ENCODE data around the gene IFI27L2.

The IFI27L2 gene

DNA sequence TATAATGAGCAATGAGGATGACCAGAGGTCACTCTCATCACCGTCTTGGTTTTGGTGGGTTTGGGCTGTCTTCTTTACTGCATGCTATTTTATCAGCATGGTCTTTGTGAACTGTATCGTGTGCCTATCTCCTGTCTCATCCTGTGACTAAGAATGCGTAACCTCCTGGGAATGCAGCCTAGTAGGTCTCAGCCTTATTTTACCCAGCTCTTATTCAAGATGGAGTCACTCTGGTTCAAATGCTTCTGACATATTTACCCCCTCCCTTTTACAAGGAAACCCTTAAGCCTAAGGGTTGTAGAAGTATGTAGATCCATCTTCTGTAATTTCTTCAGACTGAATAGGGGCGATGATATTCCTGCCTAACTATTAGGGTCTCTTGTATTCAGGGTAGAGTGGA lies 39.9 kb downstream of the IFI27L2 start:
- Histone ChIP-seq H3K4me2 (ENCODE audit: low read depth, low read length, poor library complexity, severe bottlenecking) (no peak overlapping the region), H3K27ac (ENCODE audit: low read depth, low read length) (no peak overlapping the region), H3F3A (ENCODE audit: insufficient read depth) (no peaks in the 10 kb centered on the region), H3K9me3 (ENCODE audit: insufficient read depth, low read length) (no peaks in the 10 kb centered on the region), H3K79me2 (ENCODE audit: insufficient read depth, low read length) (no peaks in the 10 kb centered on the region), H3K9ac (ENCODE audit: low read length) (no peak overlapping the region), H3K36me3 (ENCODE audit: low read length) (no peaks in the 10 kb centered on the region), H4K20me1 (ENCODE audit: low read depth, low read length) (no peaks in the 10 kb centered on the region), H3K9me2 (replicated peaks; ENCODE audit: insufficient read depth, low read length) (no peaks in the 10 kb centered on the region), H3K4me3 (ENCODE audit: insufficient read depth, low read length, poor library complexity, severe bottlenecking) (no peak overlapping the region), H2AFZ (ENCODE audit: low read depth, low read length, severe bottlenecking) (no peak overlapping the region), H3K27me3 (ENCODE audit: low read length) (no peaks in the 10 kb centered on the region)
- TF ChIP-seq, protein P1, sequence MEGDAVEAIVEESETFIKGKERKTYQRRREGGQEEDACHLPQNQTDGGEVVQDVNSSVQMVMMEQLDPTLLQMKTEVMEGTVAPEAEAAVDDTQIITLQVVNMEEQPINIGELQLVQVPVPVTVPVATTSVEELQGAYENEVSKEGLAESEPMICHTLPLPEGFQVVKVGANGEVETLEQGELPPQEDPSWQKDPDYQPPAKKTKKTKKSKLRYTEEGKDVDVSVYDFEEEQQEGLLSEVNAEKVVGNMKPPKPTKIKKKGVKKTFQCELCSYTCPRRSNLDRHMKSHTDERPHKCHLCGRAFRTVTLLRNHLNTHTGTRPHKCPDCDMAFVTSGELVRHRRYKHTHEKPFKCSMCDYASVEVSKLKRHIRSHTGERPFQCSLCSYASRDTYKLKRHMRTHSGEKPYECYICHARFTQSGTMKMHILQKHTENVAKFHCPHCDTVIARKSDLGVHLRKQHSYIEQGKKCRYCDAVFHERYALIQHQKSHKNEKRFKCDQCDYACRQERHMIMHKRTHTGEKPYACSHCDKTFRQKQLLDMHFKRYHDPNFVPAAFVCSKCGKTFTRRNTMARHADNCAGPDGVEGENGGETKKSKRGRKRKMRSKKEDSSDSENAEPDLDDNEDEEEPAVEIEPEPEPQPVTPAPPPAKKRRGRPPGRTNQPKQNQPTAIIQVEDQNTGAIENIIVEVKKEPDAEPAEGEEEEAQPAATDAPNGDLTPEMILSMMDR (IDR thresholded peaks at IDR 0.05; ENCODE audit: insufficient read depth, low read length, poor library complexity, severe bottlenecking): no peak
- TF ChIP-seq EZH2phosphoT487 (conservative IDR thresholded peaks at IDR 0.05; ENCODE audit: low read length): no peak

DNA sequence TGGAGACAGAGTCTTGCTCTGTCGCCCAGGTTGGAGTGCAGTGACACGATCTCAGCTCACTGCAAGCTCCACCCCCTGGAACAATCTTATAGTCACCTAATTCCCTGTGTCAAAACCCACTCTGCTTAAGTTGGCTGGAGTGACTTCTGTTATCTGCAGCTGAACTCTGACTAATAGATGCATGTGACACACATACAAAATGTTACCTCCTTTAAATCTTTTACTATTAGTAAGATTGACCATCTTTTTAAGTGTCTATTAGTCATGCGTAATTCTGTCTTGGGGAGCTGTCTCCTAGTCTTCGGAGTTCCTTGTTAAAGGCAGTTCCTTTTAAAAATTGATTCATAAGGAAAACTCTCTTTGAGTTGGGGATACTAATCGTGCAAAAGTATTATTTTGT lies 40.9 kb downstream of the IFI27L2 start:
- Histone ChIP-seq H3K27me3 (ENCODE audit: low read length) (no peaks in the 10 kb centered on the region), H4K20me1 (ENCODE audit: low read depth, low read length) (no peaks in the 10 kb centered on the region), H3F3A (ENCODE audit: insufficient read depth) (no peaks in the 10 kb centered on the region), H3K4me3 (ENCODE audit: insufficient read depth, low read length, poor library complexity, severe bottlenecking) (no peak overlapping the region), H3K4me2 (ENCODE audit: low read depth, low read length, poor library complexity, severe bottlenecking) (no peak overlapping the region), H3K9me2 (replicated peaks; ENCODE audit: insufficient read depth, low read length) (no peaks in the 10 kb centered on the region), H3K79me2 (ENCODE audit: insufficient read depth, low read length) (no peaks in the 10 kb centered on the region), H3K36me3 (ENCODE audit: low read length) (no peaks in the 10 kb centered on the region), H3K27ac (ENCODE audit: low read depth, low read length) (no peak overlapping the region), H3K9me3 (ENCODE audit: insufficient read depth, low read length) (no peaks in the 10 kb centered on the region), H3K9ac (ENCODE audit: low read length) (no peak overlapping the region), H2AFZ (ENCODE audit: low read depth, low read length, severe bottlenecking) (no peak overlapping the region)
- no peak for TF ChIP-seq EZH2phosphoT487 (conservative IDR thresholded peaks at IDR 0.05; ENCODE audit: low read length)
- TF ChIP-seq, protein P1 (IDR thresholded peaks at IDR 0.05; ENCODE audit: insufficient read depth, low read length, poor library complexity, severe bottlenecking): no peak

DNA sequence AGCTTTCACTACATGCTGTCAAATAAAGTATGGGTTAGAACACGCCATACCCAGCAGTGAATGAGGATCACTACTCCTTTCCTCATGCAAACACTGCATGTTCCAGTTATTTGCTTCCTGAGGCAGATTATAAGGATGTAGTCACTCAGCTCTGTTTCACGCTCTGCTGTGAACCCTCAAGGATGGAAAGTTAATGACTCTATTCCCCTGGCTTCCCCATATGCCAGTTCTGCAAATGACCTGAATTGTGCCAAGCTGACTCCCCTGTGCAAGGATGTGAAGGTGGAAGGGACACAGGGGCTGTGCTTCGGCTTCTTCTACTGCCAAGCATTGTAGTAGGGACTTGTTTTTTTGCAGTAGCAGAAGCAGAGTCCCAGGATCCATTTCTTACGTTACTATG lies 41.5 kb downstream of the IFI27L2 start:
- Histone ChIP-seq H3K27me3 (ENCODE audit: low read length) (no peaks in the 10 kb centered on the region), H4K20me1 (ENCODE audit: low read depth, low read length) (no peaks in the 10 kb centered on the region), H3K27ac (ENCODE audit: low read depth, low read length) (no peak overlapping the region), H3K79me2 (ENCODE audit: insufficient read depth, low read length) (no peaks in the 10 kb centered on the region), H3K36me3 (ENCODE audit: low read length) (no peaks in the 10 kb centered on the region), H3K9me2 (replicated peaks; ENCODE audit: insufficient read depth, low read length) (no peaks in the 10 kb centered on the region), H3K9me3 (ENCODE audit: insufficient read depth, low read length) (no peaks in the 10 kb centered on the region), H3K4me3 (ENCODE audit: insufficient read depth, low read length, poor library complexity, severe bottlenecking) (no peak overlapping the region), H3F3A (ENCODE audit: insufficient read depth) (no peaks in the 10 kb centered on the region), H3K9ac (ENCODE audit: low read length) (no peak overlapping the region), H2AFZ (ENCODE audit: low read depth, low read length, severe bottlenecking) (no peak overlapping the region), H3K4me2 (ENCODE audit: low read depth, low read length, poor library complexity, severe bottlenecking) (no peak overlapping the region)
- no peak for TF ChIP-seq EZH2phosphoT487 (conservative IDR thresholded peaks at IDR 0.05; ENCODE audit: low read length)
- TF ChIP-seq, protein P1 (IDR thresholded peaks at IDR 0.05; ENCODE audit: insufficient read depth, low read length, poor library complexity, severe bottlenecking): no peak
